ENCODE measurements around the gene PIK3R6. TPM values are rescaled to one million over a fixed set of nuclear protein-coding genes. Genes with fewer than 3 reads are reported as not detected.
A peak's percentile ranks its signal among the peaks of the same experiment; 100 is the strongest.

Gene PIK3R6
- total RNA-seq, 1 experiment from 2014 or later = not detected

GRCh38 chr17:8837563-8838075, 29.9 kb downstream of the PIK3R6 start:
- Histone ChIP-seq H2AFZ (ENCODE audit: low read length) (no peak overlapping the region), H3K4me2 (ENCODE audit: insufficient read depth, insufficient read length, low read length) (no peak overlapping the region), H4K5ac (ENCODE audit: insufficient read length, low read depth, low read length) (no peak overlapping the region), H3K27me3 (ENCODE audit: insufficient read depth, low read length) (no peaks in the 10 kb centered on the region; the same call in 1 of the 2 replicates), H3K9me3 (ENCODE audit: control insufficient read depth, low read depth, low read length) (no peaks in the 10 kb centered on the region), H3T11ph (ENCODE audit: low read length) (no peak overlapping the region), H3K4me1 (ENCODE audit: insufficient read depth, low read length) (no peaks in the 10 kb centered on the region), H2BK20ac (ENCODE audit: low read depth, low read length, poor library complexity, severe bottlenecking) (no peak overlapping the region), H2BK12ac (ENCODE audit: insufficient read length, low read depth, low read length) (no peak overlapping the region), H2BK15ac (ENCODE audit: low read depth, low read length) (no peak overlapping the region), H3K14ac (ENCODE audit: insufficient read depth, low read length) (no peak overlapping the region), H4K20me1 (ENCODE audit: control insufficient read depth, insufficient read depth, insufficient read length) (no peaks in the 10 kb centered on the region), H2BK5ac (ENCODE audit: insufficient read length, low read length) (no peak overlapping the region), H2AK5ac (ENCODE audit: insufficient read length, low read length) (no peak overlapping the region), H3K23me2 (ENCODE audit: insufficient read length, low read depth, low read length, poor library complexity, severe bottlenecking) (peaks cover 2% of the 10 kb centered on the region), H3K18ac (ENCODE audit: insufficient read length, low read depth, low read length) (peak overlapping the region; percentile 72), H3K4ac (ENCODE audit: low read depth, low read length) (no peak overlapping the region), H4K91ac (ENCODE audit: insufficient read length, low read depth, low read length) (no peak overlapping the region), H3K23ac (ENCODE audit: insufficient read length, low read depth, low read length) (no peak overlapping the region), H3K9ac (ENCODE audit: extremely low read depth, insufficient read length, low read length) (no peak overlapping the region), H4K8ac (replicated peaks; ENCODE audit: insufficient read length, low read depth, low read length) (no peak overlapping the region), H3K79me2 (ENCODE audit: insufficient read depth, low read length) (no peaks in the 10 kb centered on the region), H3K27ac (ENCODE audit: insufficient read length, low read depth, low read length) (no peak overlapping the region), H3K79me1 (ENCODE audit: insufficient read depth, low read depth, low read length, poor library complexity, severe bottlenecking) (no peaks in the 10 kb centered on the region), H3K56ac (ENCODE audit: insufficient read length, low read depth, low read length) (no peak overlapping the region), H2BK120ac (ENCODE audit: low read depth, low read length, poor library complexity, severe bottlenecking) (no peak overlapping the region)
- TF ChIP-seq, protein P1, sequence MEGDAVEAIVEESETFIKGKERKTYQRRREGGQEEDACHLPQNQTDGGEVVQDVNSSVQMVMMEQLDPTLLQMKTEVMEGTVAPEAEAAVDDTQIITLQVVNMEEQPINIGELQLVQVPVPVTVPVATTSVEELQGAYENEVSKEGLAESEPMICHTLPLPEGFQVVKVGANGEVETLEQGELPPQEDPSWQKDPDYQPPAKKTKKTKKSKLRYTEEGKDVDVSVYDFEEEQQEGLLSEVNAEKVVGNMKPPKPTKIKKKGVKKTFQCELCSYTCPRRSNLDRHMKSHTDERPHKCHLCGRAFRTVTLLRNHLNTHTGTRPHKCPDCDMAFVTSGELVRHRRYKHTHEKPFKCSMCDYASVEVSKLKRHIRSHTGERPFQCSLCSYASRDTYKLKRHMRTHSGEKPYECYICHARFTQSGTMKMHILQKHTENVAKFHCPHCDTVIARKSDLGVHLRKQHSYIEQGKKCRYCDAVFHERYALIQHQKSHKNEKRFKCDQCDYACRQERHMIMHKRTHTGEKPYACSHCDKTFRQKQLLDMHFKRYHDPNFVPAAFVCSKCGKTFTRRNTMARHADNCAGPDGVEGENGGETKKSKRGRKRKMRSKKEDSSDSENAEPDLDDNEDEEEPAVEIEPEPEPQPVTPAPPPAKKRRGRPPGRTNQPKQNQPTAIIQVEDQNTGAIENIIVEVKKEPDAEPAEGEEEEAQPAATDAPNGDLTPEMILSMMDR (conservative IDR thresholded peaks at IDR 0.05) = no peak
- Mint-ChIP-seq H3K9me3 (peaks cover 0 to 1% of the 10 kb centered on the region in 2 experiments; a peak in 1 of 5 replicates), H3K27me3 (ENCODE audit: low read depth) (peaks cover 12% of the 10 kb centered on the region), H3K27ac (no peak overlapping the region), H3K4me1 (peaks cover 10 to 22% of the 10 kb centered on the region in 2 experiments; a peak in 3 of 4 replicates), H3K36me3 (ENCODE audit: insufficient read depth in 1 of 3, low read depth in 3 of 3) (no peaks in the 10 kb centered on the region), H3K4me3 (no peak overlapping the region; a peak in 1 of 5 replicates)
- DNase-seq = no peak
- no CpG with 5 or more reads among the region's 8 CpGs for WGBS (ENCODE audit: extremely low coverage, insufficient read length, low lambda C conversion rate)
